SK-N-SH treated with all-trans-retinoic acid at 6 μM for 48 hours (cell line): ENCODE data around the gene ADIPOR2.

Experiments
- ATAC-seq: fragments of 200-7000 bp; cut with Tn5 transposase; 3 replicates; pipeline ENCODE4 v1.9.1; 2020; ENCODE audit warnings: mild to moderate bottlenecking, moderate library complexity
- ARNTL ChIP-seq: fragments of 450-650 bp; formaldehyde crosslinking; IDR thresholded peaks from 2 replicates; pipeline ENCODE4 v1.5.0; 2020; ENCODE audit warnings: low read depth, mild to moderate bottlenecking, moderate library complexity, borderline replicate concordance
- BACH2 ChIP-seq: fragments of 250-450 bp; sonication (Bioruptor Pico); IDR thresholded peaks from 2 replicates; pipeline ENCODE4 v1.9.0; 2021; ENCODE audit warnings: mild to moderate bottlenecking, borderline replicate concordance
- CREB5 ChIP-seq: fragments of 250-450 bp; sonication (Bioruptor Pico); IDR thresholded peaks from 2 replicates; pipeline ENCODE4 v1.5.1; 2020; ENCODE audit warnings: low read depth, mild to moderate bottlenecking, moderate library complexity
- CSDC2 ChIP-seq: fragments of 250-450 bp; sonication (Bioruptor Pico); IDR thresholded peaks from 2 replicates; pipeline ENCODE4 v1.5.0; 2020; ENCODE audit warnings: mild to moderate bottlenecking, moderate library complexity
- CSRNP3 ChIP-seq: fragments of 250-450 bp; sonication (Bioruptor Pico); IDR thresholded peaks from 2 replicates; pipeline ENCODE4 v1.5.1; 2021; ENCODE audit warnings: mild to moderate bottlenecking, moderate library complexity
- ESRRG ChIP-seq: fragments of 250-450 bp; sonication (Bioruptor Pico); IDR thresholded peaks from 2 replicates; pipeline ENCODE4 v1.6.1; 2021; ENCODE audit warnings: mild to moderate bottlenecking
- GLIS3 ChIP-seq: fragments of 250-450 bp; sonication (Bioruptor Pico); IDR thresholded peaks from 2 replicates; pipeline ENCODE4 v1.5.0; 2020; ENCODE audit warnings: mild to moderate bottlenecking, moderate library complexity
- ISL1 ChIP-seq: fragments of 250-450 bp; sonication (Bioruptor Pico); IDR thresholded peaks from 2 replicates; pipeline ENCODE4 v2.1.2; 2022; ENCODE audit warnings: mild to moderate bottlenecking, moderate library complexity
- OSR1 ChIP-seq: fragments of 250-450 bp; sonication (Bioruptor Pico); IDR thresholded peaks from 2 replicates; pipeline ENCODE4 v1.8.0; 2022; ENCODE audit warnings: moderate library complexity, mild to moderate bottlenecking, inconsistent platforms
- PATZ1 ChIP-seq: fragments of 250-450 bp; sonication (Bioruptor Pico); IDR thresholded peaks from 2 replicates; pipeline ENCODE4 v1.8.0; 2020; ENCODE audit warnings: mild to moderate bottlenecking, moderate library complexity, borderline replicate concordance
- POU6F1 ChIP-seq: fragments of 250-450 bp; sonication (Bioruptor Pico); IDR thresholded peaks from 2 replicates; pipeline ENCODE4 v1.8.0; 2021; ENCODE audit warnings: low read depth, mild to moderate bottlenecking, moderate library complexity, borderline replicate concordance
- PPARA ChIP-seq: fragments of 250-450 bp; sonication (Bioruptor Pico); IDR thresholded peaks from 2 replicates; pipeline ENCODE4 v1.5.0; 2020; ENCODE audit warnings: mild to moderate bottlenecking, borderline replicate concordance
- SNAI2 ChIP-seq: fragments of 250-450 bp; sonication (Bioruptor Pico); IDR thresholded peaks from 2 replicates; pipeline ENCODE4 v1.5.0; 2020; ENCODE audit warnings: mild to moderate bottlenecking, moderate library complexity
- TCF4 ChIP-seq: fragments of 250-450 bp; sonication (Bioruptor Pico); IDR thresholded peaks from 2 replicates; pipeline ENCODE4 v1.8.0; 2021; ENCODE audit warnings: mild to moderate bottlenecking, moderate library complexity, borderline replicate concordance
- TOX ChIP-seq: fragments of 250-450 bp; sonication (Bioruptor Pico); IDR thresholded peaks from 2 replicates; pipeline ENCODE4 v1.8.0; 2021; ENCODE audit warnings: mild to moderate bottlenecking, moderate library complexity, borderline replicate concordance
- TSHZ2 ChIP-seq: fragments of 250-450 bp; sonication (Bioruptor Pico); IDR thresholded peaks from 2 replicates; pipeline ENCODE4 v1.5.0; 2020; ENCODE audit warnings: mild to moderate bottlenecking, moderate library complexity
- ZC3H10 ChIP-seq: fragments of 250-450 bp; sonication (Bioruptor Pico); IDR thresholded peaks from 2 replicates; pipeline ENCODE4 v1.5.1; 2021; ENCODE audit warnings: mild to moderate bottlenecking, moderate library complexity
- ZFP30 ChIP-seq: fragments of 450-650 bp; formaldehyde crosslinking; IDR thresholded peaks from 2 replicates; pipeline ENCODE4 v1.5.0; 2022; ENCODE audit warnings: mild to moderate bottlenecking, moderate library complexity
- ZNF565 ChIP-seq: fragments of 450-650 bp; formaldehyde crosslinking; conservative IDR thresholded peaks from 2 replicates; pipeline ENCODE4 v1.5.0; 2020; ENCODE audit warnings: low read depth, mild to moderate bottlenecking, moderate library complexity
- ZNF70 ChIP-seq: fragments of 450-650 bp; formaldehyde crosslinking; IDR thresholded peaks from 2 replicates; pipeline ENCODE4 v1.5.0; 2020; ENCODE audit warnings: mild to moderate bottlenecking, moderate library complexity
- ZNF8 ChIP-seq: fragments of 450-650 bp; formaldehyde crosslinking; IDR thresholded peaks from 2 replicates; pipeline ENCODE4 v1.5.0; 2020; ENCODE audit warnings: mild to moderate bottlenecking, moderate library complexity

The ADIPOR2 gene

GRCh38 chr12:1666685-1667162 is 24.1 kb upstream of the ADIPOR2 start:
- no peak for ATAC-seq
- TF ChIP-seq GLIS3 (CRISPR knock-in tag) = no peak
- no peak for TF ChIP-seq TCF4 (CRISPR knock-in tag)
- no peak for TF ChIP-seq PATZ1 (CRISPR knock-in tag)
- TF ChIP-seq ESRRG (CRISPR knock-in tag) = no peak
- no peak for TF ChIP-seq TOX
- no peak for TF ChIP-seq TSHZ2 (CRISPR knock-in tag)
- TF ChIP-seq CSRNP3 (CRISPR knock-in tag) = no peak
- no peak for TF ChIP-seq BACH2 (CRISPR knock-in tag)
- TF ChIP-seq SNAI2 (CRISPR knock-in tag) = no peak
- TF ChIP-seq CSDC2 (CRISPR knock-in tag) = no peak
- no peak for TF ChIP-seq ZNF8 (CRISPR knock-in tag)
- TF ChIP-seq POU6F1 (CRISPR knock-in tag) = no peak
- no peak for TF ChIP-seq PPARA (CRISPR knock-in tag)
- TF ChIP-seq ZNF565 (CRISPR knock-in tag) = no peak
- TF ChIP-seq ZNF70 (CRISPR knock-in tag) = no peak
- no peak for TF ChIP-seq ISL1 (CRISPR knock-in tag)
- TF ChIP-seq ZFP30 = no peak
- no peak for TF ChIP-seq ZC3H10 (CRISPR knock-in tag)
- TF ChIP-seq ARNTL (CRISPR knock-in tag) = no peak

- TF ChIP-seq CREB5 (CRISPR knock-in tag) (no peak), OSR1 (CRISPR knock-in tag) (no peak), TSHZ2 (CRISPR knock-in tag) (no peak), ZNF8 (CRISPR knock-in tag) (no peak), PATZ1 (CRISPR knock-in tag) (no peak), ZNF70 (CRISPR knock-in tag) (no peak), ISL1 (CRISPR knock-in tag) (no peak), POU6F1 (CRISPR knock-in tag) (no peak), BACH2 (CRISPR knock-in tag) (no peak), TOX (no peak), ZC3H10 (CRISPR knock-in tag) (no peak), PPARA (CRISPR knock-in tag) (no peak), ZNF565 (CRISPR knock-in tag) (no peak), GLIS3 (CRISPR knock-in tag) (no peak), ZFP30 (no peak), CSDC2 (CRISPR knock-in tag) (no peak), ESRRG (CRISPR knock-in tag) (no peak)
- TF ChIP-seq, all 23 proteins: peak for 0
- no peak for ATAC-seq
These were observed 21.9 kb upstream of the ADIPOR2 start for GRCh38 chr12:1668833-1669543.
